Ascending aorta (tissue), 2 donors: ENCODE data around the gene RNU2-63P. TPM values are rescaled to one million over a fixed set of nuclear protein-coding genes. Genes with fewer than 3 reads are reported as not detected.

Source experiments
- DNase-seq, 2 donors: peaks; one replicate each; pipeline ENCODE4 v3.0.0-alpha.2; 2019; ENCODE audit warnings: low spot score in 2 of 2
- H3K27ac ChIP-seq, 2 donors: fragments of 200-600 bp; sonication (generic); one replicate each; pipeline ENCODE4 v1.5.1; 2016 to 2017; ENCODE audit warnings: mild to moderate bottlenecking in 1 of 2
- H3K27me3 ChIP-seq: fragments of 200-600 bp; sonication (generic); one replicate; pipeline ENCODE4 v1.5.1; 2017
- H3K36me3 ChIP-seq, 2 donors: fragments of 200-600 bp; sonication (generic); one replicate each; pipeline ENCODE4 v1.5.1; 2016
- H3K4me1 ChIP-seq, 2 donors: fragments of 200-600 bp; sonication (generic); one replicate each; pipeline ENCODE4 v1.5.1; 2016 to 2017; ENCODE audit warnings: mild to moderate bottlenecking in 1 of 2
- H3K4me3 ChIP-seq, 2 donors: fragments of 200-600 bp; sonication (generic); one replicate each; pipeline ENCODE4 v1.5.1; 2016 to 2017; ENCODE audit warnings: mild to moderate bottlenecking in 1 of 2
- H3K9me3 ChIP-seq, 2 donors: fragments of 200-600 bp; sonication (generic); one replicate each; pipeline ENCODE4 v1.5.1; 2016
- intact Hi-C: fragments of 100-400 bp; cut with DNase I; formaldehyde crosslinking; loops from one replicate; pipeline ENCODE4 v1.15.1; 2023
- total RNA-seq: library from RNA; depleted of rRNA; stranded (reverse); fragments of >200 nt; gene quantifications from one replicate; pipeline ENCODE4 v1.1.0, GENCODE V29; 2016
- TF ChIP-seq, protein P1 (sequence below), 3 experiments: fragments of 200-600 bp in 2 of 3; fragments of 450-650 bp in 1 of 3; sonication (generic) in 2 of 3; IDR thresholded peaks; one replicate each; pipeline ENCODE4 v1.5.1; 2016 to 2019; ENCODE audit warnings: antibody characterized with exemption in 3 of 3, mild to moderate bottlenecking in 1 of 3, moderate library complexity in 1 of 3

Gene RNU2-63P
- total RNA-seq, 1 donor from 2014 or later = not detected

DNA sequence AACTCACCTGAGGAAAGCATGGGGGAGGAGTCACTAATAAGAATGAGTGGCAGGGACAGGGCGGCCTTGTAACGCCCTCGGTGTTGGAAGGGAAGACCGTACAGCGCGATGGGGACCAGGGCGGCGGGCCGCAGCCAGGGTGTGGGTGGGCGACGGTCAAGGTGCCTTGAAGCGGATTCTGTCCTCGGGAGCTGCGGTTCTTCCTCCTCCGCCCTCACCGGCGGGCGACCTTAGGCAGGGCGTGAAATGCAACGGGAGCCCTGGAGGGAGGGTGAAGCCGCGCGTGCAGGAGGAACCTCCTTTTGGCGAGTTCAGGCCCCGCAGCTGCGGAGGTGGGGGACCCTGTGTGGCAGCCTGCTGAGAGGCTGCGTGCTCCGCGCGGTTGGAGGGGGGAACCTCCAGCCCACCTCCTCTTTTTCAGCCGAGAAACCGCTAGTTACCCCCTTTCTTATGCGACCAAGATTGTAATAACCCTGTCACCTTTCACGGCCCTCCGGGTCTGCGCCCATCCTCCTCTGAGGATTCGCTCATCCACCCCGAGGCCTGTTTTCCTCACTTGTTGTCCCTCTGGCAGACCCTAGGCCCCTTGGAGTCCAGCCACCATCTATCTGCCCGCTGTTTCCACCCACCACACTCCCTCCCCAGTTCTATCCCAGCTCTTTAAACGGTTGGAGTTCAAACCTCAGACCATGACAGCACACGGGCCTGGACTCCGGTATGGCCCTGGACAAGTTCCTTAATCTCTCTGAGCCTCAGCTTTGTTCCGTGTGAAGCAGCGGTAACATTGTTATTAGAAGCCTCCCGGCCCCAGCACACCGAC is 823 bp upstream of the RNU2-63P start:
- H3K4me1 ChIP-seq = no peaks in the 10 kb centered on the region
- DNase-seq = peak in 1 of 2 donors; percentile 70
- TF ChIP-seq, protein P1, sequence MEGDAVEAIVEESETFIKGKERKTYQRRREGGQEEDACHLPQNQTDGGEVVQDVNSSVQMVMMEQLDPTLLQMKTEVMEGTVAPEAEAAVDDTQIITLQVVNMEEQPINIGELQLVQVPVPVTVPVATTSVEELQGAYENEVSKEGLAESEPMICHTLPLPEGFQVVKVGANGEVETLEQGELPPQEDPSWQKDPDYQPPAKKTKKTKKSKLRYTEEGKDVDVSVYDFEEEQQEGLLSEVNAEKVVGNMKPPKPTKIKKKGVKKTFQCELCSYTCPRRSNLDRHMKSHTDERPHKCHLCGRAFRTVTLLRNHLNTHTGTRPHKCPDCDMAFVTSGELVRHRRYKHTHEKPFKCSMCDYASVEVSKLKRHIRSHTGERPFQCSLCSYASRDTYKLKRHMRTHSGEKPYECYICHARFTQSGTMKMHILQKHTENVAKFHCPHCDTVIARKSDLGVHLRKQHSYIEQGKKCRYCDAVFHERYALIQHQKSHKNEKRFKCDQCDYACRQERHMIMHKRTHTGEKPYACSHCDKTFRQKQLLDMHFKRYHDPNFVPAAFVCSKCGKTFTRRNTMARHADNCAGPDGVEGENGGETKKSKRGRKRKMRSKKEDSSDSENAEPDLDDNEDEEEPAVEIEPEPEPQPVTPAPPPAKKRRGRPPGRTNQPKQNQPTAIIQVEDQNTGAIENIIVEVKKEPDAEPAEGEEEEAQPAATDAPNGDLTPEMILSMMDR (IDR thresholded peaks at IDR 0.05) = no peak
- H3K9me3 ChIP-seq = no peaks in the 10 kb centered on the region
- no peaks in the 10 kb centered on the region for H3K36me3 ChIP-seq
- peak overlapping the region; percentile 2 to 46 for H3K27ac ChIP-seq
- H3K4me3 ChIP-seq = peak overlapping the region; percentile 59 to 68
- intact Hi-C loops = loop anchor here (1.0 kb wide), 1 partner anchor 38 kb away; the partner anchor contains the start of gene KRCC1
- H3K27me3 ChIP-seq = no peaks in the 10 kb centered on the region

- Histone ChIP-seq H3K4me3 (no peak overlapping the region), H3K9me3 (no peaks in the 10 kb centered on the region), H3K27ac (no peak overlapping the region), H3K4me1 (no peaks in the 10 kb centered on the region), H3K36me3 (no peaks in the 10 kb centered on the region), H3K27me3 (no peaks in the 10 kb centered on the region)
- intact Hi-C loops = no loop called here
- TF ChIP-seq, protein P1 (IDR thresholded peaks at IDR 0.05) = no peak
- no peak for DNase-seq
These were observed 5.3 kb downstream of the RNU2-63P start for GRCh38 chr2:88011011-88011410.

DNA sequence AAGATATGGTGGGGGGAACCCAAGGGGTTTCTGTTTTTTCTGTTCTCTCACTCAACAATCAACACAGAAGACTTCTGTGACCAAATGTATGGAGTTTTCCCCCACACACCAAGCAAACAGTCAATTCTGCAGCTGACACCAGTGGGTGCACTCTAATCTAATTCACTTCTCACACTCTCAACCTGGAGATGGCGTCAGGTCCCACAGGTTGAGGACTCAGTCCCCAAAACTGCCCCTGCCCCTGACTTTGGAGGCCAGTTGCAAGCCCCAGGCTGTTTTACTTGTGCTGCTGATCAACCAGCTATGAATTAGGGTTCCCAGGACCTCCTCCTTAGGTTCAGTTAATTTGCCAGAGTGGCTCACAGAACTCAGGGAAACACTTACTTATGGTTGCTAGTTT is 6.2 kb downstream of the RNU2-63P start:
- TF ChIP-seq, protein P1 (IDR thresholded peaks at IDR 0.05) = no peak
- H3K9me3 ChIP-seq = no peaks in the 10 kb centered on the region
- no peak for DNase-seq
- no peaks in the 10 kb centered on the region for H3K27me3 ChIP-seq
- no peaks in the 10 kb centered on the region for H3K4me1 ChIP-seq
- H3K27ac ChIP-seq = no peak overlapping the region
- no peak overlapping the region for H3K4me3 ChIP-seq
- intact Hi-C loops = no loop called here
- H3K36me3 ChIP-seq = no peaks in the 10 kb centered on the region

DNA sequence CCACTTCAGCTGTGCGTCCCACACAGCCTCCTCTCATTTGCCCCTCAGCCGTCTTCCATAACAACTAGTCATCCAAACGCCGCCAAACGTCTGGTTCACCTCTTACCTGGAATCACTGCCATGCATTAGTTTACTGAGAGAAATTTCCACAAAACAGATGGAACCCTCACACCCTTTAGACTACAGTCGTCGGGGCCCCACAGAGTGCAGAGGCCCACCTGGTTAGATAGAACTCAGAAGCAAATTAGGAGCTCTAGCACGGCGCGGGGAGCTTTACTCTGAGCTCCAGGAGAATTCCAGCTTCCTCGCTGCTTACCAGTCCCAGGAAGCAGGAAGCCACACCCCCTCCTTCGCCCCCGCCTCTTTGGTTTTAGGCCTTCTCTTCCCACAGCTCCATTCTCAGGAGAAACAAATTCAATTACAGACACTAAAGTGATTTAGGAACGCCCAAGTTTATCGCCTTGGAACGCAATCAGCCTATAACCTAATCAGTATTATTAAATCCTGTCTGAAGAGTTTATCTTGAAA is 9.4 kb downstream of the RNU2-63P start:
- Histone ChIP-seq H3K9me3 (no peaks in the 10 kb centered on the region), H3K4me3 (no peak overlapping the region), H3K27me3 (no peaks in the 10 kb centered on the region), H3K36me3 (no peaks in the 10 kb centered on the region), H3K4me1 (no peaks in the 10 kb centered on the region), H3K27ac (no peak overlapping the region)
- no peak for DNase-seq
- TF ChIP-seq, protein P1 (IDR thresholded peaks at IDR 0.05) = no peak
- intact Hi-C loops = loop anchor here (10.0 kb wide), 1 partner anchor 158 kb away; no protein-coding TSS in a partner anchor

GRCh38 chr2:88005776-88006175 is 10.6 kb downstream of the RNU2-63P start:
- no peak for DNase-seq
- Histone ChIP-seq H3K9me3 (no peaks in the 10 kb centered on the region), H3K36me3 (no peaks in the 10 kb centered on the region), H3K27me3 (no peaks in the 10 kb centered on the region), H3K4me3 (no peak overlapping the region), H3K4me1 (no peaks in the 10 kb centered on the region), H3K27ac (no peak overlapping the region)
- intact Hi-C loops = loop anchor here (10.0 kb wide), 1 partner anchor 159 kb away; no protein-coding TSS in a partner anchor
- TF ChIP-seq, protein P1 (IDR thresholded peaks at IDR 0.05) = no peak
